Measurements from ENCODE around the gene SARS1. TPM values are rescaled to one million over a fixed set of nuclear protein-coding genes. Genes with fewer than 3 reads are reported as not detected.

The SARS1 gene
- total and polyA plus RNA-seq, 4 donors, result 118 to 212 (median 147) TPM

- H3K36me3 ChIP-seq (ENCODE audit: control insufficient read depth in 4 of 4, insufficient read depth in 4 of 4, low read length in 4 of 4), result peaks cover 26 to 56% (median 50%) of the 10 kb centered on the region in 4 donors
- ATAC-seq (ENCODE audit: insufficient read depth, low FRiP score), result no peak
- no peak for DNase-seq
- H3K4me3 ChIP-seq, result no peak overlapping the region
- no peak overlapping the region for H3K9ac ChIP-seq (ENCODE audit: insufficient read depth in 1 of 2, low read length in 2 of 2)
- no peaks in the 10 kb centered on the region for H3K27me3 ChIP-seq (ENCODE audit: control insufficient read depth in 3 of 3, insufficient read depth in 3 of 3, low read length in 2 of 3)
- WGBS, 2 donors, result 89 to 91% methylated on average over 13 of the region's 13 CpGs
- TF ChIP-seq, protein P1, sequence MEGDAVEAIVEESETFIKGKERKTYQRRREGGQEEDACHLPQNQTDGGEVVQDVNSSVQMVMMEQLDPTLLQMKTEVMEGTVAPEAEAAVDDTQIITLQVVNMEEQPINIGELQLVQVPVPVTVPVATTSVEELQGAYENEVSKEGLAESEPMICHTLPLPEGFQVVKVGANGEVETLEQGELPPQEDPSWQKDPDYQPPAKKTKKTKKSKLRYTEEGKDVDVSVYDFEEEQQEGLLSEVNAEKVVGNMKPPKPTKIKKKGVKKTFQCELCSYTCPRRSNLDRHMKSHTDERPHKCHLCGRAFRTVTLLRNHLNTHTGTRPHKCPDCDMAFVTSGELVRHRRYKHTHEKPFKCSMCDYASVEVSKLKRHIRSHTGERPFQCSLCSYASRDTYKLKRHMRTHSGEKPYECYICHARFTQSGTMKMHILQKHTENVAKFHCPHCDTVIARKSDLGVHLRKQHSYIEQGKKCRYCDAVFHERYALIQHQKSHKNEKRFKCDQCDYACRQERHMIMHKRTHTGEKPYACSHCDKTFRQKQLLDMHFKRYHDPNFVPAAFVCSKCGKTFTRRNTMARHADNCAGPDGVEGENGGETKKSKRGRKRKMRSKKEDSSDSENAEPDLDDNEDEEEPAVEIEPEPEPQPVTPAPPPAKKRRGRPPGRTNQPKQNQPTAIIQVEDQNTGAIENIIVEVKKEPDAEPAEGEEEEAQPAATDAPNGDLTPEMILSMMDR (IDR thresholded peaks at IDR 0.05; ENCODE audit: control extremely low read depth, extremely low read depth), result no peak
- H3K4me1 ChIP-seq (ENCODE audit: control insufficient read depth in 5 of 5, insufficient read depth in 5 of 5, low read length in 5 of 5), result peaks cover 0 to 1% (median 0%) of the 10 kb centered on the region in 5 donors
- no peaks in the 10 kb centered on the region for H3K9me3 ChIP-seq (ENCODE audit: control insufficient read depth in 4 of 4, insufficient read depth in 3 of 4, low read length in 3 of 4)
- no peak overlapping the region for H3K27ac ChIP-seq (ENCODE audit: low read depth in 1 of 2, low read length in 1 of 2)
These were observed 15.9 kb downstream of the SARS1 start for GRCh38 chr1:109229531-109230127.

- 87 to 98% methylated on average over 3 of the region's 3 CpGs for WGBS, 2 donors
- H3K36me3 ChIP-seq (ENCODE audit: control insufficient read depth in 4 of 4, insufficient read depth in 4 of 4, low read length in 4 of 4), result peaks cover 39 to 67% (median 53%) of the 10 kb centered on the region in 4 donors
These were observed 17.3 kb downstream of the SARS1 start for GRCh38 chr1:109231066-109231465.

DNA sequence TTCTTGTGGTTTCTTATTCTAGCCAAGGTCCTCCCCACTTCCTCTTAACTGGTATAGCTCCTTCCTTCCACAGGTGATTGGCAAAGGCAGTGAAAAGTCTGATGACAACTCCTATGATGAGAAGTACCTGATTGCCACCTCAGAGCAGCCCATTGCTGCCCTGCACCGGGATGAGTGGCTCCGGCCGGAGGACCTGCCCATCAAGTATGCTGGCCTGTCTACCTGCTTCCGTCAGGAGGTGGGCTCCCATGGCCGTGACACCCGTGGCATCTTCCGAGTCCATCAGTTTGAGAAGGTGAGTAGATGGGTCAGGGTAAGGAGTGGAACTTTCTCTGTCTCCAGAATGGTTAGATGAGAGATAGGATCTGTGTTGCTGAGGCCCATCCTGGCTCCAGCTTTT is 21.4 kb downstream of the SARS1 start:
- peaks cover 30 to 68% (median 54%) of the 10 kb centered on the region in 4 donors for H3K36me3 ChIP-seq (ENCODE audit: control insufficient read depth in 4 of 4, insufficient read depth in 4 of 4, low read length in 4 of 4)
- DNase-seq, result no peak
- 96 to 97% methylated on average over 7 of the region's 7 CpGs for WGBS, 2 donors

More at GRCh38 chr1:109231066-109231465, 17.3 kb downstream of the SARS1 start:
- Histone ChIP-seq H3K9me3 (ENCODE audit: control insufficient read depth in 4 of 4, insufficient read depth in 3 of 4, low read length in 3 of 4) (no peaks in the 10 kb centered on the region), H3K27ac (ENCODE audit: low read depth in 1 of 2, low read length in 1 of 2) (no peak overlapping the region), H3K9ac (ENCODE audit: insufficient read depth in 1 of 2, low read length in 2 of 2) (no peak overlapping the region), H3K4me1 (ENCODE audit: control insufficient read depth in 5 of 5, insufficient read depth in 5 of 5, low read length in 5 of 5) (no peaks in the 10 kb centered on the region), H3K4me3 (no peak overlapping the region), H3K27me3 (ENCODE audit: control insufficient read depth in 3 of 3, insufficient read depth in 3 of 3, low read length in 2 of 3) (no peaks in the 10 kb centered on the region)
- TF ChIP-seq, protein P1 (IDR thresholded peaks at IDR 0.05; ENCODE audit: control extremely low read depth, extremely low read depth), result no peak
- DNase-seq (no peak), ATAC-seq (ENCODE audit: insufficient read depth, low FRiP score) (no peak)

More for the DNA sequence above, 21.4 kb downstream of the SARS1 start:
- Histone ChIP-seq H3K27ac (ENCODE audit: low read depth in 1 of 2, low read length in 1 of 2) (no peak overlapping the region), H3K27me3 (ENCODE audit: control insufficient read depth in 3 of 3, insufficient read depth in 3 of 3, low read length in 2 of 3) (no peaks in the 10 kb centered on the region), H3K9me3 (ENCODE audit: control insufficient read depth in 4 of 4, insufficient read depth in 3 of 4, low read length in 3 of 4) (no peaks in the 10 kb centered on the region), H3K9ac (ENCODE audit: insufficient read depth in 1 of 2, low read length in 2 of 2) (no peak overlapping the region), H3K4me3 (no peak overlapping the region), H3K4me1 (ENCODE audit: control insufficient read depth in 5 of 5, insufficient read depth in 5 of 5, low read length in 5 of 5) (peaks cover 0 to under 1% (median 0%) of the 10 kb centered on the region in 5 donors)
- TF ChIP-seq, protein P1 (IDR thresholded peaks at IDR 0.05; ENCODE audit: control extremely low read depth, extremely low read depth), result no peak
- ATAC-seq (ENCODE audit: insufficient read depth, low FRiP score), result no peak
